HEK293 (cell line): ENCODE measurements around the gene PCDHAC2.

ENCODE experiments used
- CTCF ChIA-PET: fragments of 350-600 bp; formaldehyde crosslinking; extraction: SDS; loops from one replicate; lab custom pipeline; 2021; ENCODE audit warnings: antibody characterized with exemption; lab: Yijun Ruan, JAX
- POLR2A ChIA-PET: fragments of 300-600 bp; formaldehyde crosslinking; extraction: SDS; loops from one replicate; lab custom pipeline; 2020; ENCODE audit warnings: antibody characterized with exemption, inconsistent platforms; lab: Yijun Ruan, JAX
- H3K27ac ChIP-seq: fragments of 200-500 bp; sonication (Bioruptor generic); 2 replicates; pipeline ENCODE4 v1.5.1; 2014; ENCODE audit warnings: low read depth, low read length, control low read depth, inconsistent platforms; ENCODE audit errors: extremely low read depth
- H3K36me3 ChIP-seq, 2 experiments: fragments of 200-500 bp in 1 of 2; sonication (Bioruptor generic) in 1 of 2; 1 replicate in 1 of 2; 2 replicates in 1 of 2; pipeline ENCODE4 v1.5.1; 2014 to 2017; ENCODE audit warnings: inconsistent platforms in 2 of 2, low read length in 2 of 2; ENCODE audit not compliant: control insufficient read depth in 2 of 2, insufficient read depth in 1 of 2
- H3K4me1 ChIP-seq: fragments of 200-500 bp; sonication (Bioruptor generic); 2 replicates; pipeline ENCODE4 v1.5.1; 2014; ENCODE audit warnings: mild to moderate bottlenecking, low read length, inconsistent platforms; ENCODE audit not compliant: control insufficient read depth, insufficient read depth
- H3K4me3 ChIP-seq: 2 replicates; pipeline ENCODE4 v1.5.1; 2011; ENCODE audit warnings: low read depth, mild to moderate bottlenecking, control low read depth, low read length, moderate library complexity
- H3K9me3 ChIP-seq: fragments of 200-500 bp; sonication (Bioruptor generic); 2 replicates; pipeline ENCODE4 v1.5.1; 2014; ENCODE audit warnings: low read depth, low read length, inconsistent platforms; ENCODE audit not compliant: control insufficient read depth, insufficient read depth
- BCL11B ChIP-seq: fragments of 450-650 bp; formaldehyde crosslinking; IDR thresholded peaks from 2 replicates; pipeline ENCODE4 v1.5.1; 2016; ENCODE audit warnings: low read depth, missing biosample characterization, missing genetic modification characterization
- EGR2 ChIP-seq: fragments of 450-650 bp; formaldehyde crosslinking; IDR thresholded peaks from 2 replicates; pipeline ENCODE4 v1.5.1; 2016; ENCODE audit warnings: low read depth, missing biosample characterization, missing genetic modification characterization
- GLIS1 ChIP-seq: fragments of 450-650 bp; formaldehyde crosslinking; IDR thresholded peaks from 2 replicates; pipeline ENCODE4 v1.5.1; 2016; ENCODE audit warnings: missing biosample characterization, missing genetic modification characterization
- GLIS2 ChIP-seq: fragments of 450-650 bp; formaldehyde crosslinking; IDR thresholded peaks from 2 replicates; pipeline ENCODE4 v1.5.1; 2016; ENCODE audit warnings: missing biosample characterization, missing genetic modification characterization
- KLF8 ChIP-seq: fragments of 450-650 bp; formaldehyde crosslinking; IDR thresholded peaks from 2 replicates; pipeline ENCODE4 v1.5.1; 2016; ENCODE audit warnings: missing biosample characterization, missing genetic modification characterization
- PRDM10 ChIP-seq: fragments of 450-650 bp; formaldehyde crosslinking; IDR thresholded peaks from 2 replicates; pipeline ENCODE4 v1.5.1; 2016; ENCODE audit warnings: missing biosample characterization, missing genetic modification characterization
- REST ChIP-seq: fragments of 450-650 bp; formaldehyde crosslinking; IDR thresholded peaks from 2 replicates; pipeline ENCODE4 v1.5.1; 2016; ENCODE audit warnings: missing biosample characterization, missing genetic modification characterization
- SCRT2 ChIP-seq: fragments of 450-650 bp; formaldehyde crosslinking; IDR thresholded peaks from 2 replicates; pipeline ENCODE4 v1.5.1; 2016; ENCODE audit warnings: missing biosample characterization, missing genetic modification characterization
- SP2 ChIP-seq: fragments of 450-650 bp; formaldehyde crosslinking; IDR thresholded peaks from 2 replicates; pipeline ENCODE4 v1.5.1; 2016; ENCODE audit warnings: missing biosample characterization, missing genetic modification characterization
- SP3 ChIP-seq: fragments of 450-650 bp; formaldehyde crosslinking; IDR thresholded peaks from 2 replicates; pipeline ENCODE4 v1.5.1; 2016; ENCODE audit warnings: missing biosample characterization, missing genetic modification characterization
- ZBTB20 ChIP-seq: fragments of 450-650 bp; formaldehyde crosslinking; IDR thresholded peaks from 2 replicates; pipeline ENCODE4 v1.5.1; 2016; ENCODE audit warnings: missing biosample characterization, missing genetic modification characterization
- ZBTB26 ChIP-seq: fragments of 450-650 bp; formaldehyde crosslinking; optimal IDR thresholded peaks from 2 replicates; pipeline ENCODE3; 2016; ENCODE audit warnings: missing biosample characterization, mild to moderate bottlenecking, missing genetic modification characterization
- ZFHX2 ChIP-seq: fragments of 450-650 bp; formaldehyde crosslinking; conservative IDR thresholded peaks from 2 replicates; pipeline ENCODE4 v1.5.1; 2016; ENCODE audit warnings: missing biosample characterization, missing genetic modification characterization
- ZFP69B ChIP-seq: fragments of 450-650 bp; formaldehyde crosslinking; IDR thresholded peaks from 2 replicates; pipeline ENCODE4 v1.5.1; 2016; ENCODE audit warnings: missing biosample characterization, missing genetic modification characterization
- ZNF221 ChIP-seq: fragments of 450-650 bp; formaldehyde crosslinking; IDR thresholded peaks from 2 replicates; pipeline ENCODE4 v1.5.1; 2017; ENCODE audit warnings: missing biosample characterization, missing genetic modification characterization, borderline replicate concordance
- ZNF23 ChIP-seq: fragments of 450-650 bp; formaldehyde crosslinking; IDR thresholded peaks from 2 replicates; pipeline ENCODE4 v1.5.1; 2016; ENCODE audit warnings: missing biosample characterization, missing genetic modification characterization, borderline replicate concordance
- ZNF341 ChIP-seq: fragments of 450-650 bp; formaldehyde crosslinking; IDR thresholded peaks from 2 replicates; pipeline ENCODE4; 2016; ENCODE audit warnings: low read depth, missing biosample characterization, missing genetic modification characterization
- ZNF350 ChIP-seq: fragments of 450-650 bp; formaldehyde crosslinking; IDR thresholded peaks from 2 replicates; pipeline ENCODE4 v1.5.0; 2017; ENCODE audit warnings: missing biosample characterization, mild to moderate bottlenecking, missing genetic modification characterization
- ZNF398 ChIP-seq: fragments of 450-650 bp; formaldehyde crosslinking; IDR thresholded peaks from 2 replicates; pipeline ENCODE4 v1.5.1; 2017; ENCODE audit warnings: missing biosample characterization, missing genetic modification characterization
- ZNF560 ChIP-seq: fragments of 450-650 bp; formaldehyde crosslinking; IDR thresholded peaks from 2 replicates; pipeline ENCODE4 v1.5.1; 2017; ENCODE audit warnings: missing biosample characterization, missing genetic modification characterization, borderline replicate concordance
- ZNF600 ChIP-seq: fragments of 450-650 bp; formaldehyde crosslinking; IDR thresholded peaks from 2 replicates; pipeline ENCODE4 v1.5.1; 2016; ENCODE audit warnings: missing biosample characterization, missing genetic modification characterization
- ZNF610 ChIP-seq: fragments of 450-650 bp; formaldehyde crosslinking; IDR thresholded peaks from 2 replicates; pipeline ENCODE4 v1.5.1; 2016; ENCODE audit warnings: missing biosample characterization, missing genetic modification characterization, borderline replicate concordance
- ZXDB ChIP-seq: fragments of 450-650 bp; formaldehyde crosslinking; IDR thresholded peaks from 2 replicates; pipeline ENCODE4 v1.5.1; 2016; ENCODE audit warnings: missing biosample characterization, missing genetic modification characterization
- TF ChIP-seq, protein P1 (sequence below): fragments of 450-650 bp; formaldehyde crosslinking; IDR thresholded peaks from 2 replicates; pipeline ENCODE4 v1.5.1; 2016; ENCODE audit warnings: missing biosample characterization, missing genetic modification characterization

PCDHAC2 gene

GRCh38 chr5:140966293-140967225 is at the start of gene PCDHAC2:
TSS of gene PCDHAC2 (plus strand) at chr5:140966476. CDS start at chr5:140966767, 291 bp downstream.
- H3K4me3 ChIP-seq = peak within 1 kb of the TSS; percentile 55
- H3K4me1 ChIP-seq = peaks cover 5% of the 10 kb centered on the region; the same call in 1 of the 2 replicates
- H3K9me3 ChIP-seq = no peaks in the 10 kb centered on the region
- no peaks in the 10 kb centered on the region for H3K36me3 ChIP-seq
- ChIA-PET CTCF (interaction anchor here (1.3 to 2.8 kb wide), 3 partner anchors 10 to 85 kb away, joined by 3 to 9 read pairs (median 4); partner anchors contain the start of gene PCDHA13), POLR2A (interaction anchor here (1.0 to 1.8 kb wide), 4 partner anchors 19 to 74 kb away, joined by 3 to 11 read pairs (median 6); partner anchors contain the start of gene PCDHAC1)
- peak within 1 kb of the TSS; percentile 47; the same call in 1 of the 2 replicates for H3K27ac ChIP-seq
- 0 out of 2 replicates have a peak, but pooled peaks have one; percentile 25 for TF ChIP-seq ZNF610 (tag by site-specific recombination)
- peak; percentile 96 for TF ChIP-seq ZNF341 (tag by site-specific recombination)
- peak; percentile 54 for TF ChIP-seq ZNF398 (tag by site-specific recombination)
- peak; percentile 64; the same call in 1 of the 2 replicates for TF ChIP-seq GLIS1 (tag by site-specific recombination)
- no peak for TF ChIP-seq ZNF221
- TF ChIP-seq ZNF350 (tag by site-specific recombination) = no peak
- no peak for TF ChIP-seq ZXDB (tag by site-specific recombination)
- peak; percentile 61; the same call in 1 of the 2 replicates for TF ChIP-seq ZFP69B (tag by site-specific recombination)
- TF ChIP-seq PRDM10 (tag by site-specific recombination) = peak; percentile 84
- peak; percentile 47 for TF ChIP-seq ZBTB26
- peak; percentile 70 for TF ChIP-seq ZFHX2
- 0 out of 2 replicates have a peak, but pooled peaks have one; percentile 24 for TF ChIP-seq KLF8 (tag by site-specific recombination)
- TF ChIP-seq ZBTB20 (tag by site-specific recombination) = 0 out of 2 replicates have a peak, but pooled peaks have one; percentile 29
- TF ChIP-seq GLIS2 = peak; percentile 75
- peak; percentile 58 for TF ChIP-seq SP2
- TF ChIP-seq ZNF560 = peak; percentile 38; the same call in 1 of the 2 replicates
- TF ChIP-seq BCL11B (tag by site-specific recombination) = no peak
- TF ChIP-seq REST = 0 out of 2 replicates have a peak, but pooled peaks have one; percentile 23
- TF ChIP-seq EGR2 (tag by site-specific recombination) = 0 out of 2 replicates have a peak, but pooled peaks have one; percentile 13
- TF ChIP-seq SP3 (tag by site-specific recombination) = peak; percentile 36
- TF ChIP-seq, protein P1, sequence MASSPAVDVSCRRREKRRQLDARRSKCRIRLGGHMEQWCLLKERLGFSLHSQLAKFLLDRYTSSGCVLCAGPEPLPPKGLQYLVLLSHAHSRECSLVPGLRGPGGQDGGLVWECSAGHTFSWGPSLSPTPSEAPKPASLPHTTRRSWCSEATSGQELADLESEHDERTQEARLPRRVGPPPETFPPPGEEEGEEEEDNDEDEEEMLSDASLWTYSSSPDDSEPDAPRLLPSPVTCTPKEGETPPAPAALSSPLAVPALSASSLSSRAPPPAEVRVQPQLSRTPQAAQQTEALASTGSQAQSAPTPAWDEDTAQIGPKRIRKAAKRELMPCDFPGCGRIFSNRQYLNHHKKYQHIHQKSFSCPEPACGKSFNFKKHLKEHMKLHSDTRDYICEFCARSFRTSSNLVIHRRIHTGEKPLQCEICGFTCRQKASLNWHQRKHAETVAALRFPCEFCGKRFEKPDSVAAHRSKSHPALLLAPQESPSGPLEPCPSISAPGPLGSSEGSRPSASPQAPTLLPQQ (tag by site-specific recombination) = peak; percentile 80
- TF ChIP-seq ZNF600 (tag by site-specific recombination) = peak; percentile 77
- TF ChIP-seq ZNF23 (tag by site-specific recombination) = no peak
- TF ChIP-seq SCRT2 (tag by site-specific recombination) = no peak
